HuH-7.5 (cell line): Measurements from ENCODE around the gene RPL31.

Experiments
- DNase-seq: peaks from one replicate; pipeline ENCODE4 v3.0.0; 2011; ENCODE audit warnings: low spot score

The RPL31 gene

DNA sequence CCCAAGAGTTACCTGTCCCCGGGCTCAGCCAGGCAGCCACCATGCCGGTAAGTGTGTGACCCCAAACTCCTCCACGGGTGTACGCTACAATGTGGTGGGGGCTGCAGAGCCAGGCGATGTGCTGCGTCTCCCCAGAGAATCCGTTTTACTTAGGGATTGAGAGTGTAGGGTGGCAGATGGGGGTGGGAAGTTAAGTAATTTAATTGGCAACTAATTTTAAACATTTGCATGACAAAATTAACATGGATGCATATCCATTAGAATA is 26.6 kb upstream of the RPL31 start:
- no peak for DNase-seq

DNA sequence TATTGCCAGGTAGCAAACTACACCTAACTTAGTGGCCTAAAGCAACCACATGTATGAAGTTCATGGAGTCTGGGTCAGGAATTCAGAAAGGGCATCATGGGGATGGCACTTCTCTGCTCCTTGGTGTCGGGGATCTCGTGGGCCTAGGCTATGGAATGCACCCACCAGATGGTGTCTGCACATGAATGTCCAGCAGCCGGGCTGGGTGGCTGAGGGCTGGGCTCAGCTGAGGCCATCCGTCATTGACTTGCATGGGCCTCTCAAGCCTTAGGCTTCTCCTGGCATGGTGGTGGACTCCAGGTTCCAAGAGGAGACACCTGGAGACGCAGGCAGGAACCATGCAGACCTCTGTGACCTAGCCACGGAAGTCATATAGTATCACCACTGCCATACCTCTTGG is 26.0 kb upstream of the RPL31 start:
- no peak for DNase-seq

DNA sequence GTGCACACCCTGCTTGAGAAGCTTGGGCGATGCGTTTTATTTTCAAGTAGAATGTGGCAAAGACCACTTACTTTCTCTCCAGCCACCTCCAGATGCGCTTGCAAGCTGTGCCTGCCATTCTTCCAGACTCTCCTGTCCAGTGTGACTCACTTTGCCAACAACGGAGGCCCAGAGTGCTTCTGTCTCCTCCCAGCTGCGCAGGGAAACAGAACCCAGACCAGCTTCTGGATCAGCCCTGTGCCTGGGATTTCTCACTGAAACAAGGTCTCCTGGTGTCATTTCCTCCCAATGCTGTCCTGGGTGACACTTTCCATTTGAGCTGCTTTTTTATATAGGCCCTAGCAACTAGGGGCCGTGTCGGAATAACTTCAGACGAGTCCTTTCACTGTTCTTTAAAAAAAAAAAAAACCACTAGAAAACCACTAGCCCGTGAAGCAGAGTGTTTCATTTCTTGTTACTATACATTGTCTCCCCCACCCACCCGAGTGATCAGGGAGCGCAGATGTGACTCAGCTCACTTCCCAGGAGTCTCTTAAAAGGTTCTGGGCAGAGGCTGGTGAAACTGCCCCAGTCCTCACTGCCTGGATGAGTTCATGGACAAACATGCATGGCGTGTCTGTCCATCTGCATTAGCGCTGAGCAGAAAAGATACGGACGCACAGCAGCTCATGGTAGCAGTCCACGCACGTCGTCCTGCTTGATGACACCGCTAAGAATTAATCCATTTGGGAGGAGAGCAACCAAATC is 25.3 kb upstream of the RPL31 start:
- no peak for DNase-seq

DNA sequence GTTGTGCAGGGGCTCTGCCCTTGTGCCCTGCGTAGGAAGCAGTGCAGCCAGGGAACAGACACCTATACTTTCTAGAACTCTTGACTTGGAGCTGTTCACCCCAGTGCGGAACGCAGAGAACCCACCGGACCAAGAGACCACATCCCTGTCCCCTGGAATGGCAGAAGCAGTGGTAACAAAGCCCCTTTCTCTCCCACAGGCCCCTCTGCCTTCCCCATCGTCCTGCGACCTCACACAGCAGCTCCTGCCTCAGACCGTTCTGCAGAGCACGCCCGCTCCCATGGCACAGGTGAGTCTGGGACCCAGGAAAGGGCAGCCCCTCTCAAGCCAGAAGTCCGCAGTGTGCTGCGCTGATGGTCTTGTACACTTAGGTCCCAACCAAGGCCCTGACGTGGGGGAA is 24.6 kb upstream of the RPL31 start:
- no peak for DNase-seq

DNA sequence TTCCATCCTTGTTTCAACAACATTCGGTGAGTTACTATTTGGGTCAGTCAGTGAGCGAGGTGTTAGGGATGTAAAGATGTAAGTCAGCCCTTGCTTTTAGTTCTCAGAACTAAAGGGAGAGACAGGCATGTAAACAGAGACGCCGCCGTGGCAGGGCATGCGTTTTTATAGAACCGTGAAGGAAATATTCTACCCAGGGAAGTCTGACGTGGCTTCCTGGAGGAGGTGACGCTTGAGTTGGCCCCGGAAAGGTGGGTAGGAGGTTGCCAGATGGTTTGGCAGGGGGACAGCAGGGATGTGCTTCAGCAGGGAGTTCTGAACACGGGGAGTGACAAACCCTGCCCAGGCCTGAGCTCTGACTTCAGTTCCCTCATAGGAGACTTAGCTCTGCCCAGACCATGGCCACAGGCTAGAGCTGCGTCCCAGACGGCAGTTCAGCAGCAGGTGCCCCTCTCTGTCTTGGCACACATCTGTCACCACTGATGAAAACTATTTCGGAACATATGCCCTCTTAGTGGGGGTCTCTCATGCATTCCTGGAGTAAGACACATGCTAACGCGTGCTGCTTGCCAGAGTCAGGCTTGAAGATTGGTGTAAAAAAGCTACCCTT is 23.4 kb upstream of the RPL31 start:
- DNase-seq: no peak

DNA sequence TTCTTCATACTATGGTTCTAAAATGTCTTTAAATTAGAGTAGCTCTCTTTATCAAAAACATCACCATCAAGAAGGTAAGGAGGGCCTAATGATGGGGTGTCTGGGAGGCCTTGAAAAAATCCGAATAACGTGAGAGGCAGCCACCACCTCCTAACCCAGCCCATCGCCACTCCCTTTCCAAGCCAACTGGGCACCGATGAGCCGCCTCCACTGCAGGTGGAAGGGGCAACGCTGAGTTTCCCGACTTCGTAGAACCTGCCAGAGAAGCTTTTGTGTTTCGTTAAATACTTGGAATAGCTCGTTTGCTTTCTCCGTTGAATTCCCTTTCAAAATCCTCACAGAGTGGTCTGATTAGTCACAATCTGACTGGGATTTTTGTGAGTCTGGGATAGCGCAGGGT is 22.0 kb upstream of the RPL31 start:
- no peak for DNase-seq

DNA sequence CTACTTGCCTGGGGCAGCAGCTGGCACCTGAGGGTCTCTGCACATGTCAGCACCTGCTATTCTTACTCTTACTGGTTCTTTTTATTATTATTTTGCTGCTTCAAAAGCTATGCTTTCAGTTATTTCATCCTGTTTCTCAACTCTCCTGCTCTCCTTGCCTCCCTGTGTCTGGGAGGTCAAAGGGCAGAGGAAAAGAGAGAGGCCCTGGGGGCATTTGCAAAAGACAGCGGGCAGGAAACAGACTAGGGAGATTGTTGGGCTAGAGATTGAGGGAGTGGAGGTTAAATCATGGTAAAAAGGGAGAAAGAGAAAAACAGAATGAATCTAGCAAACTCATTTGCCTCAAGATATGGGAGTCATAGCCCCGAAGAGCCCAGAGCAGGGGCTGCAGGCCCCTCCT is 21.1 kb upstream of the RPL31 start:
- DNase-seq: no peak

DNA sequence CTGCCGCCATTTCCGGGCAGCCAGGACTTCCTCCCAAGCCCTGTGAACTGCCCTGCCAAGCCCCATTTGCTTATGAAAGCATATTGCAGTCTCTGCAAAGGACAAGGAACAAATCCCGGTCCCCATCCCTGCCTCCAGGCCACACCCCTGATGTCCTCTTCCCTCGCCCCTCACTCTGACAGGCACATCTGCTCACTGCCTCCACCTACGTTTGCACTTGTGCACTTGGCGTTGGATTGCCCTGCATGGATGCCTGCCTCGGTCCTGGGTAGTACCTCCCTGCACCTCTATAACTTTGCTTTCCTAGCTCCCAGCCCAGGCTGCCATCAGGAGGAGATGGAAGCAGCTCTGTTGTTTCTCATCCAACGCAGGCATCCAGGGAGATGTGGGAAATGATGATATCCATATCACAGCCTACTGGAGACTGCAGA is 19.6 kb upstream of the RPL31 start:
- DNase-seq: no peak

DNA sequence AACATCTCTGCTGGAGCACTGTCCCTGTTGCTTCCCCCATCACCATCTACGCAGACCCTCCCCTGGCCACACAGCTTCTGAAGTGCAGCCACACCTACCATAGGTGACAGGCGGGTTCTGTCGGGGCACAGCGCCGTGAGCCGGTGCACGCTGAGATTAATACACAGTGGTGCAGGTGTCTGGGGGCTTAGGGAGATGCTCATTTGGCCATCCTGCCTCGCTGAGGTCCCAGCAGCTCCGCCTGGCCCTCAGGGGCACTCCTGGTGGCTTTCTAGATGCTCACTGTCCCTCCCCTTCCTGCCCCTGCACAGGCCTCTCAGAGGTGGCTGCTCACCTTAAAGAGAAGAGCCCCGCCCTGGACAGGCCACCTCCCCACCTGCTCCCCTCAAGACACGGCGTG is 18.9 kb upstream of the RPL31 start:
- no peak for DNase-seq

DNA sequence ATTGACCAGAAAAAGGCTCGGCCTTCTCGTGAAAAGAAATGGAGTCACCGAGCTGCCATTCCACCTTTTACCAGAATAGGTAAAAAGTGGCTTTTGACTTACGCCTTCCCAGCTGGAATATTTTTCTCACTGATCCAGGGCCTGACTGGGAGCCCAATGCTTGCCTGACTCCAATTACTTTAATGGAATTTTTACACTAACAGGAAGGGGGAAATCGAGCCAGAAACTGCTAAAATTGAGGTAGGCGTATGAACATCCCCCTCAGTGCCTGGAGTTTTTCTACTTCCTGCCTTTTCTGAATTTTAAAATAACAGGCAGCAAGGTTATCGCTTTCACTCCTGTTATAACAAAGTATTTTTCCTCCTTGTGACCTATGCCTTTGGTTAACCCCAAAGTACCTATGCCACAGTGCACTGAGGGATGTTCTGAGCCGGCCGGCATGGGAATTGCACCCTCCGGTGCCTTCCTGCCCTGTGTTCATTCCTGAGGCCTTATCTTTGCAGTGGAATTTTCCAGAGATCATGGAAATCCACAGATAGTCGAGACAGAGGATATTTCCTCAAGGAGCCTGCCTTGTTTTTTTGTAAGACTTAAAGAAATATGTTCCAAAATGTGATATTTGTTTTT is 18.3 kb upstream of the RPL31 start:
- DNase-seq: peak; percentile 65

DNA sequence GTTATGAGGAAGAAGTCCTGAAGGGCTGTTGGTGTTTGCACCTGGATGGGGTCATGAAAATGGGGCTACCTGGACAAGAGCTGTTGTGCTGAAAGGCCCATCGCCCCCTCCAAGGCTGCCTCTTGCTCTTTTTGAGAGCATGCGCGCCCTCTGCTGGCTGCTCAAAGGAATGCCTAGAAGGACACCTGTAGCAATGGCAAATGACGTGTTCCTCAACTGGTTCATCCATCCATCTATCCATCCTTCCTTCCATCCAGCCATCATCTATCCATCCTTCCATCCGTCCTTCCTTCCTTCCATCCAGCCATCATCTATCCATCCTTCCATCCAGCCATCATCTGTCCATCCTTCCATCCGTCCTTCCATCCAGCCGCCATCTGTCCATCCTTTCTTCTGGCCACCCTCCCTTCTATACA is 17.2 kb upstream of the RPL31 start:
- peak; percentile 80 for DNase-seq

DNA sequence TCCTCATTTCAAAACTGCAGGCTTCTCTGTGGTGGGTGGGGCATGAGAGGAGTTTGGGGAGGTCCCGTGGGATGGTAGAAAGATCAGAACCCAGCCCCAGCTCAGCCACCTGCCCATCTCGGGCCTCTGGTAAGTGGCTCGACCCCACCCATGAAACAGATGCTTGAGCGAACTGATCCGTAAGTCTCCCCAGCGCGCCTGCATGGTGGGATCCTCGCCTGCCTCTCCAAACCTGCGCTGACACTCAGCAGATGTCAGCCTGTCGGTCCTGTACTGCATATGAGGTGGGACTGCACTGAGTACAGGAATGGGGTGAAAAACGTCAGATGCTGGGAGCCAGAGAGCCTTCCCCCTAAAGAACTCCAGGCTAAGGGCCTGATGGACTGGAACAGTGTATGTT is 15.9 kb upstream of the RPL31 start:
- no peak for DNase-seq

DNA sequence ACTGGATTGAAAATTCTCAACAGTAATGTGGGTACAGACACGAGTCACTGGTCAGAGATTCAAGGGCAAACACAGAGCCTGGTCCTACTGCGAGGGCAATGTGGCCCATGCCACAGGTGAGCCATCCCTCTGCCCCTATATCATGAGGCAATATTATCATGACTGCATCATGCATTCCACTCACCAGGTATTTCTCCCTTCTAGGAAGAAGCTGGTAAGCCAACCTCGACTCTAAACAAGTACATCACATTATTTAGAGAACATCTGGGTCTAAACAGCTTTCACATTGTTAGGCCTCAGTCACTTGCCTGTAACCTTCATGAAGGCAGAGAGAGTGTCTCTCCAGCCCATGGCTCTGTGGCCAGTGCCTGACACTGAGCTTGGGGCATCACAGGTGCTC is 14.6 kb upstream of the RPL31 start:
- no peak for DNase-seq

DNA sequence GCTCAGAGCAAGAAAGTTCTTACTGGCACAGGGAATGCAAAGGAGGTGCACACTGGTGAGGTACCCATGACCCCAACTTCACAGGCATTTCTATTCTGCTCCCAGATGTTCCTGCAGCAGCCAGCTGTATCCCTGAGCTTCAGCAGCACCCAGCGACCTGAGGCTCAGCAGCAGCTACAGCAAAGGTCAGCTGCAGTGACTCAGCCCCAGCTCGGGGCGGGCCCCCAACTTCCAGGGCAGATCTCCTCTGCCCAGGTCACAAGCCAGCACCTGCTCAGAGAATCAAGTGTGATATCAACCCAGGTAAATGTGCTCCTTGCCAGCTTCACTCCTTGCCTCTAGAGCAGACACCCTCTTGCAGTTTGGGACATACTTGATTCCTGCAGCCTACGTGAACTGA is 14.1 kb upstream of the RPL31 start:
- DNase-seq: no peak

DNA sequence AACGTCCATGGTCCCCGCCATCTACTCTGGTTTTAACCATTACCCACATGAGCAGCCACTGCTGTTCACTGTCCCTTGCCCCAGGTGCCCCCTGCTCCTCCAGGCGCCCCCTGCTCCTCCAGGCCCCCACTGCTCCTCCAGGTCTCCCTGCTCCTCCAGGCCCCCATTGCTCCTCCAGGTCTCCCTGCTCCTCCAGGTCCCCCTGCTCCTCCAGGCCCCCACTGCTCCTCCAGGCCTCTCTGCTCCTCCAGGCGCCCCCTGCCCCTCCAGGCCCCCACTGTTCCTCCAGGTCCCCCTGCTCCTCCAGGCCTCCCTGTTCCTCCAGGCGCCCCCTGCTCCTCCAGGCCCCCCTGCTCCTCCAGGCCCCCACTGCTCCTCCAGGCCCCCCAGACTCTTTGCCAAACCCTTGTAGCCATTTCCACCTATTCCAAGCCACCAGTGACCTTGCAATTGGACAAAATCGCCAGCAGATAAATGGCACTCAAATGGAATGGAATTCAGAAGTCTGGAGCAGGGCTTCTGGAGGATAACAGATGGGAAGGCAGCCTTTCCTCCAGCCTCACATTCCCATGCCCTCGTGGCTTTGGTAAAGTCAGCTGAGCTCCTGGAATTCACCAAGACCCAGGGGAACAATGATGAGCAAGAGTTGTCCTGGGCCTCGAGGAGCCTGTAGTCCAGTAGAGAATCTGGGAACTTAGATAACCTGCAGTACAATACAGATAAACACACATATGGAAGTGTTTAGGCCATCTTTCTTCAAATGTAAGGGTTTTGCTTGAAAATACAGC is 13.3 kb upstream of the RPL31 start:
- DNase-seq: no peak

DNA sequence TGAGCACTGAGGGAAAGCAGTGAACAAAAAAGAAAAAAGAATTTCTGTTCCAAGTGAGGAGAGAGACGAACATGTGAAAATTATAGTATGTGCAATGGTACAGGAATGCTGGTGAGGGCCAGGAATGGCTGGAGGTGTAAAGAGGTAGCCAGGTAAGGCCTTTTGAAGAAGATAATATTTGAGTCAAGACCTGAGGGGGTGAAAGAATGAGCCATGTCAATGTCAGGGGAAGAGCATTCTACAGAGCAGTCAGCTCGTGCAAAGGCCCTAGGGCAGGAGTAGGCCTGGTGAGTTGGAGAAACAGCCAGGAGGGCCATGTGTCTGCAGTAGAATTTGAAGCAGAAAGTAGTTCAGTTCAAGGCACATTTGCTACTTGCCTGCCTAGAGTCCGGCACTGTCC is 12.4 kb upstream of the RPL31 start:
- DNase-seq: no peak

DNA sequence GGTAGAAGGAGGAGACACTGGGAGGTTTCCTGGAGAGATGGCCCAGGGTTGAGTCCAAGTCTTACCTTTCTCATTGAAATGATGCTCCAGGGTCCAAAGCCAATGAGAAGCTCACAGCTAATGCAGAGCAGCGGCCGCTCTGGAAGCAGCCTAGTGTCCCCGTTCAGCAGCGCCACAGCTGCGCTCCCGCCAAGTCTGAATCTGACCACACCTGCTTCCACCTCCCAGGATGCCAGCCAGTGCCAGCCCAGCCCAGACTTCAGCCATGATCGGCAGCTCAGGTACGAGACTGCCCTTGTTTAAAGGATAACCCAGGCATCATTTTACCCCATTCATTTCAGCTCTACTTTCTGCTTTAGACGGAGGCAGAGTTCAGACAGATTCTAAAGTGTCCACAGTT is 11.9 kb upstream of the RPL31 start:
- no peak for DNase-seq

DNA sequence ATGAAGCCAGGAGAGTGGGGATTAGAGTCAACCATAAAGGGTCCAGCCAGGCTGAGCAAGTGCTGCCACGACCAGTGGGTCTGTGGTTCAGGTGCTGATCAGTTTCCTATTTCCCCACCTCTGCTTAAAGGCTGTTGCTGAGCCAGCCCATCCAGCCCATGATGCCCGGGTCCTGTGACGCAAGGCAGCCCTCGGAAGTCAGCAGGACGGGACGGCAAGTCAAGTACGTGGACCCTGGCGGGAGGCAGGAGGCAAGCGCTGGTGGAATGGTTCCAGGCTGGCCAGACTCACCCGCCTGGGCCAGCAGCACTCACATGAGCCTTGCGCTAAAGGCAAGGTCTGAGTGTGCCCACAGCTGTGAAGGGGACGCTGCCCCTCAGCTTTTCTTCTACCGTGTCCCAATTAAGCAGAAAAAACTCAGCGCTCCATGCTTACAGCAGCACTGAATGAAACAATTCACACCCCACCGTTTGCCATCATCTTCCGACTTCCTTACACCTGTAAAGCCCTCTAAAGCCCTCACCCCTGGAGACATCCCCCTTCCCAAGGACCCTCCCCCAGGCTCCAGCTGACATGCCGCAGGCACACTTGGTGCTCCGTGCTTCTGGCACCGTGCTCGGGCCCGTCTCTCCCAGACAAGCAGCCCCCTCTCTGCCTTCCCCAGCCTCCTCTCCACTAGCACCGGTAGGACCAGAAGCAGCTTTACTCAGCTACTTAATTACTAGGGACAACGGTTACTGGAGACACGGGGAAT is 11.3 kb upstream of the RPL31 start:
- no peak for DNase-seq

DNA sequence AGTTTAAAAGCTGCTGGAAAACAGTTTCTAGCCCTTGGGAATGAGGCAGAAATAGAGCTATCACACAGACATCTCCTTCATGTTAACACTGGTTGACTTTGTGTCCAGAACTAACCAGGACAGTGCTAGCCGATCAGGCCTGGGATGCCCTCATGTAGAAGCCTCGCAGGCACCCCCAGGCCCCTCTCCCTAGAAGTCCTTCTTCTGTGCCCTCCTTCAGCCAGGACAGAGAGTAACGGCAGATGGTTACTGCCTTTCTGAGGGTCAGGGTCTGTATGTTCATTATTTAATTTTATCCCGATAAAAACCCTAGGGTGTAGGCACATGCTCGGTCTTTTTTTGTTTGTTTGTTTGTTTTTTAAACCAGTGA is 10.7 kb upstream of the RPL31 start:
- DNase-seq: no peak

DNA sequence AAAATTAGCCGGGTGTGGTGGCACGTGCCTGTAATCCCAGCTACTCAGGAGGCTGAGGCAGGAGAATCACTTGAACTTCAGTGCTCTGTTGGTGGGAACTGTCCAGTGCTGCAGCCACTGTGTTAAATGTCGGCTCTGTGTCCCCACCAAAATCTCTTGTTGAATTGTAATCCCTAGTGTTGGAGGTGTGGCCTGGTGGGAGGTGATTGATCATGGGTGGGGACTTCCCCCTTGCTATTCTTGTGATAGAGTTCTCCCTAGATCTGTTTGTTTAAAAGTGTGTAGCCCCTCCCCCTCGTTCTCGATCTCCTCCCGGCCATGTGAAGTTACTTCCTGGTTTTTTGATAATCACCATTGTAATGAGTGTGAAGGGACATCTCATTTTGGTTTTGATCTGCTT is 9.8 kb upstream of the RPL31 start:
- DNase-seq: no peak

DNA sequence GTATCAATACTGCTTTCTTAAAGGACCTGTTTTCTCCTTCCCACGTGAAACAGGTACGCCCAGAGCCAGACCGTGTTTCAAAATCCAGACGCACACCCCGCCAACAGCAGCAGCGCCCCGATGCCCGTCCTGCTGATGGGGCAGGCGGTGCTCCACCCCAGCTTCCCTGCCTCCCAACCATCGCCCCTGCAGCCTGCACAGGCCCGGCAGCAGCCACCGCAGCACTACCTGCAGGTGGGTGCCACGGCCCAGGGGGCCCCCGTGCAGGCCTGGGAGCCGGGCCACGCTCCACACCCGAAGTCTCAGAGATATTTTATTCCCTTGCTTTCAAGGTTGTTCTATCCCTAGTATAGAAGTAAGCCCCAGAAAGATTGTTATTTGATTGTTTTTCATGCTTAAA is 8.8 kb upstream of the RPL31 start:
- no peak for DNase-seq

DNA sequence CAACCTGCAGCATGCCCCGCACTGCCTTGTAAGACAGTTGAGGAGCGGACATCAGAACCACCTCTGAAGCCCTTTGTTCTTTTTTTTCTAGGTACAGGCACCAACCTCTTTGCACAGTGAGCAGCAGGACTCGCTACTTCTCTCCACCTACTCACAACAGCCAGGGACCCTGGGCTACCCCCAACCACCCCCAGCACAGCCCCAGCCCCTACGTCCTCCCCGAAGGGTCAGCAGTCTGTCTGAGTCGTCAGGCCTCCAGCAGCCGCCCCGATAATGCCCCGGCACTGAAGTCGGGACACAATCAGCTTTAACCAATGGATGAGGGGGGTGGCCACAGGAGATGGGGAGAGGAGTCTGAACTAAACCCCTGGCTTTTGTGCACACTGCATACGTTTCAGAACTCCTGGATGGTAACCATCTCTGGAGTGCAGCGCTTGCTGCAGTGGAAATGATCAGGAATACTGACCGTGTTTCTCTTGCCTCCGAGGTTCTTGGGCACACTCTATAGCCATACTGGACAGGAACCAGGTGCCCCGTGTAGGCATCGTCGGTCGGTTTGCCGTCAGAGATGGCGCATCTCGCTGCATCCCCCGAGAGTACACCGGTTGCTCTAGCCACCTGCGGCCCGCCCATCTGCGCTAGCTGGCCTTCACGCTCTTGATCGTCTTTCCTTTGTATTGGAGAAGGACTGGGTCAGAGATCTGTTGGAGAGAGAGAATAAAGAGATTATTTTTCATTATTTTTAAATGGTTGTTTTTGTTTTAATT is 6.6 kb upstream of the RPL31 start:
- no peak for DNase-seq
